Pons (tissue), 1 donor: ENCODE results near the gene PTBP2.

Experiments
- DNase-seq: peaks from one replicate; pipeline ENCODE4 v3.0.0-alpha.2; 2016; ENCODE audit warnings: low spot score

PTBP2 gene

GRCh38 chr1:96721416-96722160, at the start of gene PTBP2:
TSS of gene PTBP2 (plus strand) at chr1:96721784. CDS start at chr1:96721865, 81 bp downstream.
- DNase-seq = peak; percentile 59

GRCh38 chr1:96674915-96675314, 46.7 kb upstream of the PTBP2 start:
- no peak for DNase-seq

- no peak for DNase-seq
Measured at GRCh38 chr1:96682056-96682455, 39.5 kb upstream of the PTBP2 start.

GRCh38 chr1:96683931-96684330, 37.7 kb upstream of the PTBP2 start:
- DNase-seq = no peak

- DNase-seq = no peak
Measured at GRCh38 chr1:96684744-96685143, 36.8 kb upstream of the PTBP2 start.

GRCh38 chr1:96688767-96689166, 32.8 kb upstream of the PTBP2 start:
- peak; percentile 78 for DNase-seq

GRCh38 chr1:96695954-96696353, 25.6 kb upstream of the PTBP2 start:
- no peak for DNase-seq

GRCh38 chr1:96698342-96698983, 23.1 kb upstream of the PTBP2 start:
- no peak for DNase-seq

GRCh38 chr1:96703186-96703585, 18.4 kb upstream of the PTBP2 start:
- DNase-seq = no peak

GRCh38 chr1:96707023-96707422, 14.6 kb upstream of the PTBP2 start:
- DNase-seq = no peak

GRCh38 chr1:96708482-96708881, 13.1 kb upstream of the PTBP2 start:
- DNase-seq = no peak

- DNase-seq = peak; percentile 42
Measured at GRCh38 chr1:96710708-96711477, 10.7 kb upstream of the PTBP2 start.

GRCh38 chr1:96713649-96714048, 7.9 kb upstream of the PTBP2 start:
- no peak for DNase-seq

GRCh38 chr1:96714881-96715280, 6.7 kb upstream of the PTBP2 start:
- DNase-seq = peak; percentile 45

- DNase-seq = no peak
Measured at GRCh38 chr1:96715482-96715881, 6.1 kb upstream of the PTBP2 start.

GRCh38 chr1:96721053-96721415, 550 bp upstream of the PTBP2 start:
- no peak for DNase-seq

- DNase-seq = peak; percentile 94
Measured at GRCh38 chr1:96722161-96722922, 758 bp downstream of the PTBP2 start.

- DNase-seq = peak; percentile 49
Measured at GRCh38 chr1:96722958-96723357, 1.4 kb downstream of the PTBP2 start.

GRCh38 chr1:96723377-96723776, 1.8 kb downstream of the PTBP2 start:
- peak; percentile 20 for DNase-seq

- no peak for DNase-seq
Measured at GRCh38 chr1:96723936-96724335, 2.4 kb downstream of the PTBP2 start.

- DNase-seq = no peak
Measured at GRCh38 chr1:96727860-96728259, 6.3 kb downstream of the PTBP2 start.
